ENCODE data around the gene NDUFB8. TPM values are rescaled to one million over a fixed set of nuclear protein-coding genes. Genes with fewer than 3 reads are reported as not detected.
A peak's percentile ranks its signal among the peaks of the same experiment; 100 is the strongest.

NDUFB8 gene
- total and polyA plus RNA-seq, 2 experiments from 2014 or later, result 123 to 294 TPM

- Histone ChIP-seq H3K4me1 (ENCODE audit: insufficient read depth) (peaks cover 19% of the 10 kb centered on the region), H3K27me3 (replicated peaks; ENCODE audit: insufficient read depth) (no peaks in the 10 kb centered on the region), H3K9ac (peak overlapping the region; percentile 82), H2AFZ (no peak overlapping the region), H3K27ac (no peak overlapping the region), H4K20me1 (ENCODE audit: insufficient read depth) (0 out of 2 replicates have a peak, but pooled peaks cover 7% of the 10 kb centered on the region), H3K9me2 (ENCODE audit: insufficient read depth) (no peaks in the 10 kb centered on the region), H3K4me2 (ENCODE audit: unreplicated experiment) (peak overlapping the region; percentile 95), H3F3A (ENCODE audit: insufficient read depth) (no peaks in the 10 kb centered on the region), H3K36me3 (ENCODE audit: low read depth) (peaks cover 8% of the 10 kb centered on the region; the same call in 1 of the 2 replicates), H3K4me3 (peak overlapping the region; percentile 93), H3K9me3 (ENCODE audit: low read depth) (no peaks in the 10 kb centered on the region), H3K79me2 (ENCODE audit: insufficient read depth) (peaks cover 70% of the 10 kb centered on the region)
- no peak for TF ChIP-seq EZH2phosphoT487 (IDR thresholded peaks at IDR 0.05; ENCODE audit: insufficient read depth, low read depth)
- TF ChIP-seq EZH2 (IDR thresholded peaks at IDR 0.05; ENCODE audit: insufficient read depth, poor library complexity, severe bottlenecking), result no peak
- 69 to 85% methylated on average over 4 of the region's 4 CpGs for WGBS, 2 experiments (ENCODE audit: low coverage in 1 of 2, low lambda C conversion rate in 2 of 2, missing lambda C conversion rate in 2 of 2)
- no peak for DNase-seq
- in situ Hi-C loops (cut with MboI), result no loop called here
Observed at GRCh38 chr10:100537475-100537874, 7.8 kb upstream of the NDUFB8 start.

- Histone ChIP-seq H2AFZ (peak within 1 kb of the TSS; percentile 100), H3K27me3 (replicated peaks; ENCODE audit: insufficient read depth) (no peaks in the 10 kb centered on the region), H3K36me3 (ENCODE audit: low read depth) (no peaks in the 10 kb centered on the region), H3K79me2 (ENCODE audit: insufficient read depth) (peaks cover 61% of the 10 kb centered on the region), H3F3A (ENCODE audit: insufficient read depth) (no peaks in the 10 kb centered on the region), H3K4me3 (peak within 1 kb of the TSS; percentile 93), H3K9ac (peak within 1 kb of the TSS; percentile 82), H3K9me3 (ENCODE audit: low read depth) (no peaks in the 10 kb centered on the region), H3K4me2 (ENCODE audit: unreplicated experiment) (peak within 1 kb of the TSS; percentile 95), H4K20me1 (ENCODE audit: insufficient read depth) (0 out of 2 replicates have a peak, but pooled peaks cover 3% of the 10 kb centered on the region), H3K27ac (0 out of 2 replicates have a peak within 1 kb of the TSS, but pooled peaks have one; percentile 1), H3K9me2 (ENCODE audit: insufficient read depth) (no peaks in the 10 kb centered on the region), H3K4me1 (ENCODE audit: insufficient read depth) (peaks cover 19% of the 10 kb centered on the region)
- in situ Hi-C loops (cut with MboI), result no loop called here
- peak; percentile 97 for DNase-seq
- TF ChIP-seq EZH2 (IDR thresholded peaks at IDR 0.05; ENCODE audit: insufficient read depth, poor library complexity, severe bottlenecking), result no peak
- no peak for TF ChIP-seq EZH2phosphoT487 (IDR thresholded peaks at IDR 0.05; ENCODE audit: insufficient read depth, low read depth)
- 1 to 2% methylated on average over 34 to 35 of the region's 35 CpGs for WGBS, 2 experiments (ENCODE audit: low coverage in 1 of 2, low lambda C conversion rate in 2 of 2, missing lambda C conversion rate in 2 of 2)
Observed at GRCh38 chr10:100535715-100536353, 6.2 kb upstream of the NDUFB8 start, which contains the start of gene HIF1AN. HIF1AN (plus strand) TSS chr10:100535943; CDS start chr10:100535959, 16 bp downstream.

DNA sequence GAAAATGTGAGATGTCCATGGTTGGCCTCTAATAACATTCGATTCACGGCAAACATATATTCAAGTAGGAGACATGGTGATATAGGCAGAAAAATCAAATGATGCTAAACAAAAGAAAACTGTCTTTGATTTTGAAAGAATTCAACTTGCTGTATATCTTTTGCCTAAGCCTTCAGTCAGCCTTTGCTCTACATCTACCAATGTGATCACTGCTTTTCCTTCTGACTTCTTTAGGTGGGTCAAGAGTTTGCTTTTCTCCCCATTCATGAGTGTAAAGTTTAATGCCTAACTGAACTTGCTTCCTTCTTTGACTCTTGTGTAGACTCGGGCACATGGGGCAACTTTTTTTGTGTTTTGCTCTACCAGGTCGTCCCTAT lies 5.7 kb upstream of the NDUFB8 start:
- WGBS, 2 experiments (ENCODE audit: low coverage in 1 of 2, low lambda C conversion rate in 2 of 2, missing lambda C conversion rate in 2 of 2), result 50% methylated on average over 4 of the region's 4 CpGs
- in situ Hi-C loops (cut with MboI), result no loop called here
- H3K4me3 ChIP-seq, result peak overlapping the region; percentile 93
- H3F3A ChIP-seq (ENCODE audit: insufficient read depth), result no peaks in the 10 kb centered on the region
- peaks cover 19% of the 10 kb centered on the region for H3K4me1 ChIP-seq (ENCODE audit: insufficient read depth)
- H3K79me2 ChIP-seq (ENCODE audit: insufficient read depth), result peaks cover 58% of the 10 kb centered on the region
- no peak overlapping the region for H3K27ac ChIP-seq
- no peak for DNase-seq
- peak overlapping the region; percentile 100 for H2AFZ ChIP-seq
- H3K9ac ChIP-seq, result peak overlapping the region; percentile 82
- no peaks in the 10 kb centered on the region for H3K9me2 ChIP-seq (ENCODE audit: insufficient read depth)
- 0 out of 2 replicates have a peak, but pooled peaks cover 3% of the 10 kb centered on the region for H4K20me1 ChIP-seq (ENCODE audit: insufficient read depth)
- no peak for TF ChIP-seq EZH2 (IDR thresholded peaks at IDR 0.05; ENCODE audit: insufficient read depth, poor library complexity, severe bottlenecking)
- TF ChIP-seq EZH2phosphoT487 (IDR thresholded peaks at IDR 0.05; ENCODE audit: insufficient read depth, low read depth), result no peak
- H3K36me3 ChIP-seq (ENCODE audit: low read depth), result no peaks in the 10 kb centered on the region
- peak overlapping the region; percentile 95 for H3K4me2 ChIP-seq (ENCODE audit: unreplicated experiment)
- no peaks in the 10 kb centered on the region for H3K9me3 ChIP-seq (ENCODE audit: low read depth)
- H3K27me3 ChIP-seq (replicated peaks; ENCODE audit: insufficient read depth), result no peaks in the 10 kb centered on the region

- peaks cover 19% of the 10 kb centered on the region for H3K4me1 ChIP-seq (ENCODE audit: insufficient read depth)
- DNase-seq, result no peak
- H4K20me1 ChIP-seq (ENCODE audit: insufficient read depth), result 0 out of 2 replicates have a peak, but pooled peaks cover 3% of the 10 kb centered on the region
- no peaks in the 10 kb centered on the region for H3K36me3 ChIP-seq (ENCODE audit: low read depth)
- no peak overlapping the region for H3K9ac ChIP-seq
- H3K27me3 ChIP-seq (replicated peaks; ENCODE audit: insufficient read depth), result no peaks in the 10 kb centered on the region
- H3K79me2 ChIP-seq (ENCODE audit: insufficient read depth), result peaks cover 58% of the 10 kb centered on the region
- no peak overlapping the region for H3K4me2 ChIP-seq (ENCODE audit: unreplicated experiment)
- H3K9me3 ChIP-seq (ENCODE audit: low read depth), result no peaks in the 10 kb centered on the region
- 44 to 56% methylated on average over 2 of the region's 2 CpGs for WGBS, 2 experiments (ENCODE audit: low coverage in 1 of 2, low lambda C conversion rate in 2 of 2, missing lambda C conversion rate in 2 of 2)
- no peak overlapping the region for H3K27ac ChIP-seq
- H2AFZ ChIP-seq, result peak overlapping the region; percentile 100
- H3K4me3 ChIP-seq, result no peak overlapping the region
- no peaks in the 10 kb centered on the region for H3F3A ChIP-seq (ENCODE audit: insufficient read depth)
- H3K9me2 ChIP-seq (ENCODE audit: insufficient read depth), result no peaks in the 10 kb centered on the region
- in situ Hi-C loops (cut with MboI), result no loop called here
- TF ChIP-seq EZH2 (IDR thresholded peaks at IDR 0.05; ENCODE audit: insufficient read depth, poor library complexity, severe bottlenecking), result no peak
- TF ChIP-seq EZH2phosphoT487 (IDR thresholded peaks at IDR 0.05; ENCODE audit: insufficient read depth, low read depth), result no peak
Observed at GRCh38 chr10:100534726-100535125, 5.1 kb upstream of the NDUFB8 start.
